ENCODE measurements around the gene SARNP. TPM values are rescaled to one million over a fixed set of nuclear protein-coding genes. Genes with fewer than 3 reads are reported as not detected.

The SARNP gene
- polyA plus RNA-seq, 1 of the 3 experiments (the other 2 are of a cell fraction): 65.8 TPM

GRCh38 chr12:55762646-55763045 is 54.9 kb downstream of the SARNP start:
- H3K4me2 ChIP-seq: no peak overlapping the region
- no peak for TF ChIP-seq RAD21 (IDR thresholded peaks at IDR 0.05; ENCODE audit: low read length)
- TF ChIP-seq ELF1 (IDR thresholded peaks at IDR 0.05): no peak
- TF ChIP-seq RFX5 (IDR thresholded peaks at IDR 0.05; ENCODE audit: low read length): no peak
- no peak for TF ChIP-seq NFIC (IDR thresholded peaks at IDR 0.05; ENCODE audit: borderline replicate concordance)
- no peak for TF ChIP-seq EZH2phosphoT487 (IDR thresholded peaks at IDR 0.05; ENCODE audit: borderline replicate concordance, low read depth)
- no peak for TF ChIP-seq FOXJ3 (CRISPR knock-in tag; IDR thresholded peaks at IDR 0.05)
- no peak for TF ChIP-seq TCF12 (IDR thresholded peaks at IDR 0.05)
- no peak for TF ChIP-seq MEF2A (IDR thresholded peaks at IDR 0.05; ENCODE audit: borderline replicate concordance, low read depth)
- TF ChIP-seq JUND (IDR thresholded peaks at IDR 0.05): no peak
- TF ChIP-seq RXRA (IDR thresholded peaks at IDR 0.05; ENCODE audit: borderline replicate concordance, low read depth): no peak
- TF ChIP-seq FOXM1 (IDR thresholded peaks at IDR 0.05; ENCODE audit: low read depth): no peak
- TF ChIP-seq CHD2 (IDR thresholded peaks at IDR 0.05; ENCODE audit: low read length, partially characterized antibody): no peak
- TF ChIP-seq IRF3 (IDR thresholded peaks at IDR 0.05; ENCODE audit: low read depth, low read length): no peak
- TF ChIP-seq MXI1 (IDR thresholded peaks at IDR 0.05; ENCODE audit: low read depth, low read length): no peak
- TF ChIP-seq FOSL2 (IDR thresholded peaks at IDR 0.05; ENCODE audit: borderline replicate concordance, low read depth): no peak
- TF ChIP-seq GABPA (IDR thresholded peaks at IDR 0.05; ENCODE audit: low read depth): no peak
- TF ChIP-seq SIN3A (IDR thresholded peaks at IDR 0.05; ENCODE audit: borderline replicate concordance, low read depth, low read length): no peak
- H3F3A ChIP-seq (replicated peaks; ENCODE audit: insufficient read depth): peaks cover 10% of the 10 kb centered on the region
- H3K9me2 ChIP-seq: no peaks in the 10 kb centered on the region
- H2AFZ ChIP-seq (ENCODE audit: low read depth): no peak overlapping the region
- H3K36me3 ChIP-seq (replicated peaks in 1 of 2; ENCODE audit: control insufficient read depth in 1 of 2, insufficient read depth in 2 of 2, low read length in 1 of 2): peaks cover 35 to 53% of the 10 kb centered on the region in 2 experiments
- H3K27me3 ChIP-seq (ENCODE audit: insufficient read depth): no peaks in the 10 kb centered on the region
- H3K27ac ChIP-seq (ENCODE audit: low read depth in 2 of 2, low read length in 1 of 2): no peak overlapping the region
- POLR2A ChIA-PET: no interaction called here
- CTCF ChIA-PET: interaction anchor here (1.2 to 1.4 kb wide), 2 partner anchors 19 to 24 kb away, joined by 4 to 5 read pairs; no protein-coding TSS in a partner anchor
- no peaks in the 10 kb centered on the region for H3K9me3 ChIP-seq
- H3K9ac ChIP-seq: no peak overlapping the region
- no peak for DNase-seq
- peaks cover 0 to 2% of the 10 kb centered on the region in 2 experiments; a peak in 1 of 4 replicates for H3K4me1 ChIP-seq (ENCODE audit: control insufficient read depth in 1 of 2, insufficient read depth in 2 of 2, low read depth in 1 of 2, low read length in 1 of 2)
- peaks cover 11% of the 10 kb centered on the region; the same call in 1 of the 2 replicates for H3K79me2 ChIP-seq (ENCODE audit: insufficient read depth)
- H3K4me3 ChIP-seq (ENCODE audit: low read depth in 2 of 2, low read length in 1 of 2): no peak overlapping the region
- no peaks in the 10 kb centered on the region for H4K20me1 ChIP-seq (ENCODE audit: insufficient read depth)

- no peaks in the 10 kb centered on the region for H3K9me2 ChIP-seq
- H3K4me2 ChIP-seq: no peak overlapping the region
- H2AFZ ChIP-seq (ENCODE audit: low read depth): no peak overlapping the region
- no peaks in the 10 kb centered on the region for H3K27me3 ChIP-seq (ENCODE audit: insufficient read depth)
- H3K9me3 ChIP-seq: no peaks in the 10 kb centered on the region
- H4K20me1 ChIP-seq (ENCODE audit: insufficient read depth): no peaks in the 10 kb centered on the region
- peaks cover 11% of the 10 kb centered on the region; the same call in 1 of the 2 replicates for H3K79me2 ChIP-seq (ENCODE audit: insufficient read depth)
- WGBS (ENCODE audit: low lambda C conversion rate): 96% methylated on average over 6 of the region's 6 CpGs
- no peak for DNase-seq
- no peaks in the 10 kb centered on the region; a peak in 1 of 4 replicates for H3K4me1 ChIP-seq (ENCODE audit: control insufficient read depth in 1 of 2, insufficient read depth in 2 of 2, low read depth in 1 of 2, low read length in 1 of 2)
- no peak overlapping the region for H3K9ac ChIP-seq
- H3K36me3 ChIP-seq (replicated peaks in 1 of 2; ENCODE audit: control insufficient read depth in 1 of 2, insufficient read depth in 2 of 2, low read length in 1 of 2): peaks cover 47 to 60% of the 10 kb centered on the region in 2 experiments
- H3K27ac ChIP-seq (ENCODE audit: low read depth in 2 of 2, low read length in 1 of 2): no peak overlapping the region
- H3F3A ChIP-seq (replicated peaks; ENCODE audit: insufficient read depth): peaks cover 18% of the 10 kb centered on the region
- ChIA-PET POLR2A (no interaction called here), CTCF (interaction anchor here (1.0 to 1.5 kb wide), 2 partner anchors 22 to 166 kb away, joined by 3 to 6 read pairs; no protein-coding TSS in a partner anchor)
- no peak overlapping the region for H3K4me3 ChIP-seq (ENCODE audit: low read depth in 2 of 2, low read length in 1 of 2)
- no peak for TF ChIP-seq FOXM1 (IDR thresholded peaks at IDR 0.05; ENCODE audit: low read depth)
- no peak for TF ChIP-seq MXI1 (IDR thresholded peaks at IDR 0.05; ENCODE audit: low read depth, low read length)
- TF ChIP-seq GATA2 (CRISPR knock-in tag; IDR thresholded peaks at IDR 0.05): no peak
- TF ChIP-seq TAF1 (IDR thresholded peaks at IDR 0.05; ENCODE audit: borderline replicate concordance, low read depth, low read length): no peak
- no peak for TF ChIP-seq USF1 (IDR thresholded peaks at IDR 0.05; ENCODE audit: borderline replicate concordance, low read depth)
- TF ChIP-seq SMC3 (IDR thresholded peaks at IDR 0.05; ENCODE audit: low read depth, low read length): no peak
- TF ChIP-seq YY1 (IDR thresholded peaks at IDR 0.05; ENCODE audit: low read depth): no peak
- no peak for TF ChIP-seq FOXJ3 (CRISPR knock-in tag; IDR thresholded peaks at IDR 0.05)
- TF ChIP-seq IRF3 (IDR thresholded peaks at IDR 0.05; ENCODE audit: low read depth, low read length): no peak
- no peak for TF ChIP-seq TCF12 (IDR thresholded peaks at IDR 0.05)
- TF ChIP-seq JUND (IDR thresholded peaks at IDR 0.05): no peak
- no peak for TF ChIP-seq REST (IDR thresholded peaks at IDR 0.05; ENCODE audit: low read depth, low read length)
Measured at GRCh38 chr12:55760663-55761062, 56.9 kb downstream of the SARNP start.

Measured in SK-N-SH (cell line).